Nephron progenitor cell (in vitro differentiated cells): ENCODE results near the gene CCDC154.

Source experiments
- DNase-seq: peaks from one replicate; pipeline ENCODE4 v3.0.0; 2021
- H3K27ac Mint-ChIP-seq: 2 replicates; pipeline ENCODE4 v1.8.0; 2021; ENCODE audit warnings: mild to moderate bottlenecking, moderate library complexity, mixed read lengths
- H3K27me3 Mint-ChIP-seq: 2 replicates; pipeline ENCODE4 v1.8.0; 2021; ENCODE audit warnings: mild to moderate bottlenecking, low read depth, mixed read lengths; ENCODE audit not compliant: poor library complexity
- H3K36me3 Mint-ChIP-seq: 2 replicates; pipeline ENCODE4 v1.8.0; 2021; ENCODE audit warnings: low read depth, mixed read lengths
- H3K4me1 Mint-ChIP-seq: 2 replicates; pipeline ENCODE4 v1.8.0; 2021; ENCODE audit warnings: mixed read lengths
- H3K4me3 Mint-ChIP-seq: 2 replicates; pipeline ENCODE4 v1.8.0; 2021; ENCODE audit warnings: mild to moderate bottlenecking, moderate library complexity, mixed read lengths
- H3K9me3 Mint-ChIP-seq: 2 replicates; pipeline ENCODE4 v1.8.0; 2021; ENCODE audit warnings: mild to moderate bottlenecking, moderate library complexity, mixed read lengths
- CTCF ChIP-seq: fragments of 200-600 bp; sonication (generic); IDR thresholded peaks from 2 replicates; pipeline ENCODE4 v1.5.0; 2021; ENCODE audit warnings: antibody characterized with exemption

Gene CCDC154

DNA sequence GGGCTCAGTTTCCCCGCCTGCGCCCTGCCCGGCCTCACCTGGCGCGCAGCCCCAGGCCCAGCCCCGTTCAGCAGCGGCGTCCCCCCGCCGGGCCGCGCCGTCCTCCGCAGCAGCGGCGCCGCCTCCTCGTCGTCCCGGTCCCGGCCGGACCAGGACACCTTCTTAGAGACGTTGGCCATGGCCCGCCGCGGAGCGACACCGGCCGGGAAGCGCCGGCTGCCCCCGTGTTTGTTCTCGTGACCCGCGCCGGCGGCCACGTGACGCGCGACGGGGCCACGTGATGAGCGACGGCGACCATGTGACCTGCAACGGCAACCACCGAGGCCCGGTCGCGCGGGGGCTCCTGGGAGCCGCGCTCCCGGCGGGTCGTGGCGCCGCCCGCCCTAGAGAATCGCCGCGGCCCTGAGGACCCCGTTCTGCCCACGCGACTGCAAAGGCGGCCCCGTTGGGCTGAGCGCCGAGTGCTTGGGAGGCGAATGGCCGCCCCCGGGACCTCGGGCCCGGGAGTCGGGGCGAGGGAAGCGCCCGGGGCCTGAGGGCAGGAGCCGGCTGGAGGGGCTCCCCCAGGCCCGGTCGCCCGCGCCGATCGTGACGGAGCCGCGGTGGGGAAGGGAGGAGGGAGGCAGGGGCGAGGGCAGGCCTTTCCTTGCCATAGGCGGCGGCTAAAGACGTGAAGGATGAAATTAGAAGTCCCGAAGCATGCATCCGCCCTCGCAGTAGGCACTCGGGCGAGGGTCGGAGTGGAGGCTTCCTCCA, 30.6 kb upstream of the CCDC154 start, which contains the start of gene CLCN7:
TSS of gene CLCN7 (minus strand) at position 233 of the 756 bp plus-strand sequence. CDS start at position 179, 54 bp downstream.
- peaks cover 31% of the 10 kb centered on the region for H3K9me3 Mint-ChIP-seq
- H3K27ac Mint-ChIP-seq: no peak within 1 kb of the TSS
- peak; percentile 80 for DNase-seq
- peaks cover 11% of the 10 kb centered on the region for H3K27me3 Mint-ChIP-seq
- H3K36me3 Mint-ChIP-seq: peaks cover 8% of the 10 kb centered on the region
- H3K4me3 Mint-ChIP-seq: peak within 1 kb of the TSS; percentile 79
- no peak for TF ChIP-seq CTCF
- H3K4me1 Mint-ChIP-seq: peaks cover 41% of the 10 kb centered on the region

DNA sequence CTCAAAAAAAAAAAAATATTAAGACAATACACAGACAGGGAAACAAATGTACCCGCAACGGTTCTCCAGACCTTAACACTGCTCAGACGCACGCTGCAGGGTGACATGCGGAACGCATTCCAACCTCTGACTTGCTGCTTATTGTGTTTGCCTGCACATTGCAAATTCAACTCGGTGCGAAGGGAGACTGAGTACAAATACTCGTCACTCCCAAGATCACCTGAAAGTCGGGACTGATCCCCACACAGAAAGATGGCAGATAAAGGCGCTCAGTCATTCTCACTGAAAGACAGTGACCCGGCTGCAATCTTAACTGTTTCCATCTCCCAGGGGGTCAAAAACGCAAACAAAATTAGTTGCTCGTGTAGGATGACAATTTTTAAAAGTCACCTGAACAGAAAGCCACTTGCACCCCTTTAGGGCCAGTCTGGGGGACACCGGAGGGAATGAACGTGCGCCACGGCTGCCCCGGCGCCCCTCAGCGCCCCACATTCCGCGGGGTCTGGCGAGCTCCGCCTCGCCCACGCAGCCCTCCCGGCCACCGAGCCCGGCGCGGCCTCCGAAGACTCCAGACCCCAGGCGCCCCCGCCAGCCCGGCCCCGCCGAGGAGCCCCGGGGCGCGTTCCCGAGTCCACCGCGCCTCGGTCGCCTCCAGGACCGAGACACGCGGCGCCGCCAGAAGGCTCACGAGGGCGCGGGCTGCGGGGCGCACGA, 29.9 kb upstream of the CCDC154 start:
- Mint-ChIP-seq H3K27ac (no peak overlapping the region), H3K27me3 (peaks cover 11% of the 10 kb centered on the region), H3K36me3 (peaks cover 8% of the 10 kb centered on the region), H3K9me3 (peaks cover 30% of the 10 kb centered on the region), H3K4me1 (peaks cover 46% of the 10 kb centered on the region), H3K4me3 (peak overlapping the region; percentile 79)
- DNase-seq: peak; percentile 49
- TF ChIP-seq CTCF: no peak

GRCh38 chr16:1472974-1473373, 28.6 kb upstream of the CCDC154 start:
- H3K36me3 Mint-ChIP-seq: peaks cover 8% of the 10 kb centered on the region
- peaks cover 46% of the 10 kb centered on the region for H3K4me1 Mint-ChIP-seq
- no peak for DNase-seq
- no peak for TF ChIP-seq CTCF
- H3K9me3 Mint-ChIP-seq: peaks cover 22% of the 10 kb centered on the region
- peak overlapping the region; percentile 88 for H3K27ac Mint-ChIP-seq
- peak overlapping the region; percentile 69 for H3K4me3 Mint-ChIP-seq
- peaks cover 11% of the 10 kb centered on the region for H3K27me3 Mint-ChIP-seq

DNA sequence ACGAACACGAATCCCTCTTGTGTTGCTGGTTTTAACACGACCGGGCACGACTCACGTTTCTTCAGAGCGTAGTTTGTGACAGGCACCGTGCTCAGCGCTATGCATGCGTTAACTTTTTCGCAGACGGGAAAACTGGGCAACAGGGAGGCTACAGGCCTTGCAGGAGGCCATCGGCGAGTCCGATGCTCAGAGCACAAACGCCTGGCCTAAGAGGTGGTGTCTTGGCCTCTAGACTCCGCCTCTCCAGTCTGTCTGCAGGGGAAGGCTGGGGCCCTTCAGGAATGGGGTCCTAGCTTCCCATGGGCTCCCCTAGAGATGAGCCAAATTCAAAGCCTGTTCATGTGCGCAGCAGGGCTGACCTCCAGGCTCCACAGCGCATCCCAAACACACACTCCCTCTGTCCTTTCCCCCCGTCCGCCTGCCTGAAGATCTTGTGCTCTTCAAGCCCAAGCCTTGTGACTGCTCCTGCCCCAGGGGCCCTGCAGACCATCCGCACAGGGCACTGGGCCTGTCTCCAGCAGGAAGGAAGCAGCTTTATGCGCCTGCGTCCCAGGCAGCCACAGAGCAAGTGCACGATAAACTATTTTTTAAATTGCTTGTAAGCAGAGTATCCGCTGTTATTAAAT, 27.3 kb upstream of the CCDC154 start:
- Mint-ChIP-seq H3K27ac (no peak overlapping the region), H3K4me1 (peaks cover 46% of the 10 kb centered on the region), H3K4me3 (no peak overlapping the region), H3K36me3 (peaks cover 8% of the 10 kb centered on the region), H3K9me3 (peaks cover 10% of the 10 kb centered on the region), H3K27me3 (peaks cover 11% of the 10 kb centered on the region)
- TF ChIP-seq CTCF: no peak
- DNase-seq: no peak

DNA sequence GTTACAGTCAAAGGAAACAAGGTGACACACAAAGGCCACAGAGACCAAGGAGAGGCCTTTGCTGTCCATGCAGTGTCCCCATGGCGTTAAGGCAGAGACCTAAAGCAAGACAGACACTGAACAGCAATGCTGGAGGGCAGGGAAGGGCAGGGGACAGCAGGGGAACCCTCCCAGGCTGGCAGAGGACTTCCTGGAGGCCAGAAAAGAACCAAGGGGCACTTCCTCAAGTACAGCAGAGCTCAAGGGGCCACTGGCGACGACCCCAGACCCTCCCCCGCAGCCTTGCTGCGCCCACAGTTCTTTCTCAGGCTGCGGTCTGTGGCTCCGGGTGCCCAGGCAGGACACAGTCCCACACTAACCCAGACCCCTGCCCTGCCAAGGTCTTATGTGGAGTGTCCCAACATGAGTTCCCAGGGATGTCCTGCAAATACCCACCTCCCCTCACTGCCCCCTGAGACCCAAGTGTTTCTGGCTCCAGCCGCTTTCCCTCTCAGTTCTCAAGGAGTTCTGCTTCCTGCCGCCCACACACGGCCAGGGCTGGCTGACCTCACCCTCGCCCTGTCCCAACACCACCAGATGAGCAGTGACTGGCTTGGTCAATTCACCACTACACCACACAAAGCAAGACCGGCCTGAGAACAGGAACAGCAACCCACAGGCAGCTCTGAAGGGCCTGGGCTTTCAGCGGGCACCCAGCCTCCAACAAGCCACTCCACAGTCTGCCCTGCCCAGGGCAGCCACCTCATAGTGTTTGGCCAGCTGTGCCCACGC, 26.3 kb upstream of the CCDC154 start:
- Mint-ChIP-seq H3K4me1 (peaks cover 43% of the 10 kb centered on the region), H3K4me3 (no peak overlapping the region), H3K9me3 (peaks cover 5% of the 10 kb centered on the region), H3K27ac (peak overlapping the region; percentile 95), H3K27me3 (peaks cover 9% of the 10 kb centered on the region), H3K36me3 (peaks cover 8% of the 10 kb centered on the region)
- TF ChIP-seq CTCF: no peak
- no peak for DNase-seq
